OCI-LY7 (cell line): Measurements from ENCODE around the gene FNBP1.

Experiments
- EZH2phosphoT487 ChIP-seq: fragments of 200-600 bp; sonication (generic); IDR thresholded peaks from 2 replicates; pipeline ENCODE4 v1.6.1; 2018; ENCODE audit warnings: low read depth, borderline replicate concordance, mild to moderate bottlenecking, mixed run types, antibody characterized with exemption, low read length, moderate library complexity, mixed read lengths
- TF ChIP-seq, protein P1 (sequence below): fragments of 200-600 bp; sonication (generic); conservative IDR thresholded peaks from 2 replicates; pipeline ENCODE4 v1.5.1; 2014; ENCODE audit warnings: mild to moderate bottlenecking, antibody characterized with exemption, low read length, moderate library complexity, mixed read lengths

DNA sequence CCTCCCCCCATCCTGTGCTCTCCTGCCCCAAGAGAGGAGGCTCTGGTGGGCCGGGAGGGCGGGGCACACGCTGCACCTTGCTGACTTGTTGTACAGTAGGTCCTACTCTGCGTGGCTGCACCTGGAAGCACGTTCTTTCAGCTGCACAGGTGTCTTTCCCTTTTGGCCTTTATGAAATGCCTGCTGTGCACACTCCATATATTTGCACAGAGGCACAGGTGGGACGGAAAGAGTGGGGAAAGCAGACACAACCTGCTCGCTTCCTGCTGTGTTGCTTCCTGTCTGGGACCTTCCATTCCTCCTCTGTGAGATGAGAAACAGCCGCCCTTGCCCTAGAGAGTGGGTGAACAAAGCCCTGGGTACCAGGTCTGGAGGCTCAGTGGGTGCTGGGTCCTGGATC lies 203.0 kb downstream of the FNBP1 start:
- TF ChIP-seq, protein P1, sequence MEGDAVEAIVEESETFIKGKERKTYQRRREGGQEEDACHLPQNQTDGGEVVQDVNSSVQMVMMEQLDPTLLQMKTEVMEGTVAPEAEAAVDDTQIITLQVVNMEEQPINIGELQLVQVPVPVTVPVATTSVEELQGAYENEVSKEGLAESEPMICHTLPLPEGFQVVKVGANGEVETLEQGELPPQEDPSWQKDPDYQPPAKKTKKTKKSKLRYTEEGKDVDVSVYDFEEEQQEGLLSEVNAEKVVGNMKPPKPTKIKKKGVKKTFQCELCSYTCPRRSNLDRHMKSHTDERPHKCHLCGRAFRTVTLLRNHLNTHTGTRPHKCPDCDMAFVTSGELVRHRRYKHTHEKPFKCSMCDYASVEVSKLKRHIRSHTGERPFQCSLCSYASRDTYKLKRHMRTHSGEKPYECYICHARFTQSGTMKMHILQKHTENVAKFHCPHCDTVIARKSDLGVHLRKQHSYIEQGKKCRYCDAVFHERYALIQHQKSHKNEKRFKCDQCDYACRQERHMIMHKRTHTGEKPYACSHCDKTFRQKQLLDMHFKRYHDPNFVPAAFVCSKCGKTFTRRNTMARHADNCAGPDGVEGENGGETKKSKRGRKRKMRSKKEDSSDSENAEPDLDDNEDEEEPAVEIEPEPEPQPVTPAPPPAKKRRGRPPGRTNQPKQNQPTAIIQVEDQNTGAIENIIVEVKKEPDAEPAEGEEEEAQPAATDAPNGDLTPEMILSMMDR, result no peak
- TF ChIP-seq EZH2phosphoT487, result no peak
